ENCODE results near the gene MRPS7. TPM values are rescaled to one million over a fixed set of nuclear protein-coding genes. Genes with fewer than 3 reads are reported as not detected.

MRPS7 gene
- total RNA-seq (ENCODE audit: low replicate concordance), result 43.3 and 48.7 TPM in 2 replicates

DNA sequence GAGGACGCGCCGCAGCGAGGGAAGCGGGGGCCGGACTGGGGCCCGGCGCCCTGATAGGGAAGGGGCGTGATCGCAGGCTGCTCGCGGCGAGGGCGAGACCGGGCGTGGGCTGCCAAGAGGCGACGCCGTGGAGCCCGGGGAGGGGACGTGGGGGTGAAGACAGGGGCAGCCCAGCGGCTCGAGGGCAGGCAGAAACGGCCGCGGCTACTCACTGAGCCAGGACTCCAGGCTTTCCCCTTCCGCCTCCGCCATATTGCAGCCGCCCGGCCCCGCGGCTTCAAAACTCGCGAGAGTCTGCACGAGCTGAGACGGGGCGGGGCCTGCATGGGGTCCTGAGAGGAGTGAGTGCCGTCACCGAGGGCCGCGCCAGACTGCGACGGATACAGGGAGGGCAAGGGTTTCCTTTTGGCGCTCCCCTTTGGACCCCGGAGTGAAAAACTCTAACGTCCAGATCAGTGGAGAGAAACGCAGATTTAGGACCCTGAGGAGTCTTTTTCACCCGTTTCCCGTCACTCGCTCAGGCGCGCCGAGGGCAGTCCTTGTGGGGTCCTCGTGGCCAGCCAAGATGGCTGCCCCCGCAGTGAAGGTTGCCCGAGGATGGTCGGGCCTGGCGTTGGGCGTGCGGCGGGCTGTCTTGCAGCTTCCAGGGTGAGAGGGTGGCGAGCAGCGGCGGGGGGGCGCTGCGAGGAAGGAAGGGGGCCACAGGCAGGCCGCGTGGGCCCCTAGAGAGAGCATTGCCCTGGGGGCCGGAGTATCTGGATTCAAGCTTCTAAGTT lies at the start of gene MRPS7, which contains the start of gene GGA3:
Gene MRPS7 (plus strand): TSS at position 544 of the 776 bp plus-strand sequence. CDS start 22 bp downstream, at position 566.
Gene GGA3 (minus strand): TSS at position 271 of the 776 bp plus-strand sequence. CDS start 19 bp downstream, at position 252.
- H3K27me3 ChIP-seq, result no peaks in the 10 kb centered on the region
- H3K36me3 Mint-ChIP-seq, result no peaks in the 10 kb centered on the region
- peak within 1 kb of the TSS; percentile 85 for H3K4me3 ChIP-seq
- peaks cover 24% of the 10 kb centered on the region for H3K4me1 Mint-ChIP-seq
- H3K36me3 ChIP-seq, result no peaks in the 10 kb centered on the region
- H3K27ac ChIP-seq, result peak within 1 kb of the TSS; percentile 99
- H3K27ac Mint-ChIP-seq, result peak within 1 kb of the TSS; percentile 100
- peak; percentile 98 for DNase-seq (ENCODE audit: low spot score)
- H2AFZ ChIP-seq (replicated peaks), result peak within 1 kb of the TSS; percentile 92
- TF ChIP-seq EZH2phosphoT487 (IDR thresholded peaks at IDR 0.05) (no peak), EZH2 (IDR thresholded peaks at IDR 0.05) (no peak)
- TF ChIP-seq, protein P1, sequence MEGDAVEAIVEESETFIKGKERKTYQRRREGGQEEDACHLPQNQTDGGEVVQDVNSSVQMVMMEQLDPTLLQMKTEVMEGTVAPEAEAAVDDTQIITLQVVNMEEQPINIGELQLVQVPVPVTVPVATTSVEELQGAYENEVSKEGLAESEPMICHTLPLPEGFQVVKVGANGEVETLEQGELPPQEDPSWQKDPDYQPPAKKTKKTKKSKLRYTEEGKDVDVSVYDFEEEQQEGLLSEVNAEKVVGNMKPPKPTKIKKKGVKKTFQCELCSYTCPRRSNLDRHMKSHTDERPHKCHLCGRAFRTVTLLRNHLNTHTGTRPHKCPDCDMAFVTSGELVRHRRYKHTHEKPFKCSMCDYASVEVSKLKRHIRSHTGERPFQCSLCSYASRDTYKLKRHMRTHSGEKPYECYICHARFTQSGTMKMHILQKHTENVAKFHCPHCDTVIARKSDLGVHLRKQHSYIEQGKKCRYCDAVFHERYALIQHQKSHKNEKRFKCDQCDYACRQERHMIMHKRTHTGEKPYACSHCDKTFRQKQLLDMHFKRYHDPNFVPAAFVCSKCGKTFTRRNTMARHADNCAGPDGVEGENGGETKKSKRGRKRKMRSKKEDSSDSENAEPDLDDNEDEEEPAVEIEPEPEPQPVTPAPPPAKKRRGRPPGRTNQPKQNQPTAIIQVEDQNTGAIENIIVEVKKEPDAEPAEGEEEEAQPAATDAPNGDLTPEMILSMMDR (IDR thresholded peaks at IDR 0.05), result no peak
- peaks cover 24% of the 10 kb centered on the region for H4K20me1 ChIP-seq (ENCODE audit: low read depth)
- peak within 1 kb of the TSS; percentile 93 for H3K4me2 ChIP-seq
- H3K4me3 Mint-ChIP-seq, result peak within 1 kb of the TSS; percentile 99
- H3K4me1 ChIP-seq, result peaks cover 12% of the 10 kb centered on the region
- no peaks in the 10 kb centered on the region for H3K9me3 ChIP-seq (ENCODE audit: low read depth)
- peak within 1 kb of the TSS; percentile 99 for H3K9ac ChIP-seq
- no peaks in the 10 kb centered on the region for H3K27me3 Mint-ChIP-seq (ENCODE audit: insufficient read depth, low read depth)
- no peaks in the 10 kb centered on the region for H3K9me3 Mint-ChIP-seq
- H3F3A ChIP-seq (ENCODE audit: low read depth), result peaks cover 19% of the 10 kb centered on the region
- peaks cover 56% of the 10 kb centered on the region for H3K79me2 ChIP-seq (ENCODE audit: low read depth)

DNA sequence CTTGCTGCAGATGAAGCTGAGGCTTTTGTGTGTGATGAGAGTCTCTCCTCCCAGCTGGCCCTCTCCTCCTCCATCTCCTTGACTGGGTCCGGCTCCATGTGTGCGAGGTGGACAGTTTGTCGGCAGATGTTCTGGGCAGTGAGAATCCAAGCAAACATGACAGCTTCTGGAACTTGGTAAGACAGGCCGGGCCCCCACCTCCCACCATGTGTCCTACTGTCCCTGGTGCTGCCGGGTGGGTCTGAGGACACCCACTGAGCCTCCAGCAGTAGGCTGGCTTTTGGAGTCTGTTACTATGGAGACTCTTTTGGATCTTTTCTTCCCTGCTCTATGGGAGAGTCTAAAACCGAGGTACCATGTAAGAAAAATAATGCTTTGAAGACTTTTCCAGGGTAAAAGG lies 43.5 kb upstream of the MRPS7 start:
- H3K27ac Mint-ChIP-seq, result peak overlapping the region; percentile 50
- TF ChIP-seq EZH2 (IDR thresholded peaks at IDR 0.05) (no peak), EZH2phosphoT487 (IDR thresholded peaks at IDR 0.05) (no peak)
- TF ChIP-seq, protein P1 (IDR thresholded peaks at IDR 0.05), result no peak
- H2AFZ ChIP-seq (replicated peaks), result no peak overlapping the region
- no peaks in the 10 kb centered on the region for H3K79me2 ChIP-seq (ENCODE audit: low read depth)
- H3K27ac ChIP-seq, result no peak overlapping the region
- H3F3A ChIP-seq (ENCODE audit: low read depth), result no peaks in the 10 kb centered on the region
- H3K9me3 Mint-ChIP-seq, result no peaks in the 10 kb centered on the region
- no peak overlapping the region for H3K4me3 ChIP-seq
- H3K36me3 Mint-ChIP-seq, result peaks cover 31% of the 10 kb centered on the region
- H3K4me2 ChIP-seq, result no peak overlapping the region
- H3K9me3 ChIP-seq (ENCODE audit: low read depth), result no peaks in the 10 kb centered on the region
- peak overlapping the region; percentile 22 for H3K9ac ChIP-seq
- H3K27me3 ChIP-seq, result no peaks in the 10 kb centered on the region
- H4K20me1 ChIP-seq (ENCODE audit: low read depth), result peaks cover 8% of the 10 kb centered on the region
- no peak for DNase-seq (ENCODE audit: low spot score)
- H3K4me3 Mint-ChIP-seq, result peak overlapping the region; percentile 18
- peaks cover 7% of the 10 kb centered on the region for H3K36me3 ChIP-seq
- peaks cover 11% of the 10 kb centered on the region for H3K4me1 Mint-ChIP-seq
- peaks cover 2% of the 10 kb centered on the region for H3K27me3 Mint-ChIP-seq (ENCODE audit: insufficient read depth, low read depth)
- H3K4me1 ChIP-seq, result no peaks in the 10 kb centered on the region

DNA sequence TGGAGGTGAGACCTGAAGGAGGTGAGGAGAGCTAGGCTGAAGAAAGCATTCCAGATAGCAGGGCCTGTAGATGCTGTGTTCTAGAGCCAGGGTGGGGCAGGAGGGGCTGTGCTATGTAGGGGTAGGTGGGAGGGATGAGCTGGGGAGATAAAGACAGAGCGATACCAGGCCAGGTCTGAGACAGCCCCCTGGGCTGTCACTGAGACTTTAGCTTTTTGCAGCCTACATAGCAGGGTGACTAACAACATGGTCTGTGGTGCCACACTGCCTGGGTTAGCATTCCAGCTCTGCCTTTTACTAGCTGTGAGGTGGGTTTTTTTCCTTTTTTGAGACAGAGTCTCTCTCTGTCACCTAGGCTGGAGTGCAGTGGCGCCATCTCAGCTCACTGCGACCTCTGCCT lies 41.9 kb upstream of the MRPS7 start:
- Histone ChIP-seq H3K27me3 (no peaks in the 10 kb centered on the region), H3K4me2 (no peak overlapping the region), H4K20me1 (ENCODE audit: low read depth) (peaks cover 8% of the 10 kb centered on the region), H2AFZ (replicated peaks) (no peak overlapping the region), H3K79me2 (ENCODE audit: low read depth) (no peaks in the 10 kb centered on the region), H3K4me1 (no peaks in the 10 kb centered on the region), H3K27ac (no peak overlapping the region), H3K9ac (no peak overlapping the region), H3F3A (ENCODE audit: low read depth) (no peaks in the 10 kb centered on the region), H3K9me3 (ENCODE audit: low read depth) (no peaks in the 10 kb centered on the region), H3K36me3 (no peaks in the 10 kb centered on the region), H3K4me3 (no peak overlapping the region)
- Mint-ChIP-seq H3K9me3 (no peaks in the 10 kb centered on the region), H3K27me3 (ENCODE audit: insufficient read depth, low read depth) (no peaks in the 10 kb centered on the region), H3K36me3 (peaks cover 34% of the 10 kb centered on the region), H3K4me3 (no peak overlapping the region), H3K27ac (no peak overlapping the region), H3K4me1 (peaks cover 11% of the 10 kb centered on the region)
- DNase-seq (ENCODE audit: low spot score), result no peak
- TF ChIP-seq, protein P1 (IDR thresholded peaks at IDR 0.05), result no peak
- no peak for TF ChIP-seq EZH2phosphoT487 (IDR thresholded peaks at IDR 0.05)
- no peak for TF ChIP-seq EZH2 (IDR thresholded peaks at IDR 0.05)

Data from neural progenitor cell (in vitro differentiated cells).